Neural crest cell (in vitro differentiated cells): ENCODE data around the gene TNFSF4. TPM values are rescaled to one million over a fixed set of nuclear protein-coding genes. Genes with fewer than 3 reads are reported as not detected.
"Not testable (repeated sequence)": the region's sequence is repeated elsewhere in the genome, so short reads cannot be mapped to it uniquely, and the experiment has no call there.

ENCODE experiments used
- DNase-seq: peaks from one replicate; pipeline ENCODE4 v3.0.0; 2021; ENCODE audit warnings: low read depth, mixed read lengths, low spot score
- H3K27ac Mint-ChIP-seq: one replicate; pipeline ENCODE4 v1.8.0; 2021; ENCODE audit warnings: mild to moderate bottlenecking, mixed read lengths; ENCODE audit not compliant: unreplicated experiment
- H3K27me3 Mint-ChIP-seq: 2 replicates; pipeline ENCODE4 v1.8.0; 2021; ENCODE audit warnings: low read depth, mild to moderate bottlenecking, mixed read lengths
- H3K36me3 Mint-ChIP-seq: 2 replicates; pipeline ENCODE4 v1.8.0; 2021; ENCODE audit warnings: low read depth, mild to moderate bottlenecking, mixed read lengths
- H3K4me1 Mint-ChIP-seq: 2 replicates; pipeline ENCODE4 v1.8.0; 2021; ENCODE audit warnings: mixed read lengths
- H3K4me3 Mint-ChIP-seq: one replicate; pipeline ENCODE4 v1.8.0; 2021; ENCODE audit warnings: mild to moderate bottlenecking, mixed read lengths
- H3K9me3 Mint-ChIP-seq: 2 replicates; pipeline ENCODE4 v1.8.0; 2021; ENCODE audit warnings: mixed read lengths
- total RNA-seq: library from RNA; stranded (reverse); gene quantifications from 2 replicates; pipeline ENCODE4 v1.2.1, GENCODE V29; 2021
- TF ChIP-seq, protein P1 (sequence below): fragments of 200-600 bp; sonication (generic); conservative IDR thresholded peaks from 2 replicates; pipeline ENCODE4 v1.5.0; 2021; ENCODE audit warnings: antibody characterized with exemption, mild to moderate bottlenecking

Gene TNFSF4
- total RNA-seq, 1 donor from 2014 or later = 1.1 TPM

DNA sequence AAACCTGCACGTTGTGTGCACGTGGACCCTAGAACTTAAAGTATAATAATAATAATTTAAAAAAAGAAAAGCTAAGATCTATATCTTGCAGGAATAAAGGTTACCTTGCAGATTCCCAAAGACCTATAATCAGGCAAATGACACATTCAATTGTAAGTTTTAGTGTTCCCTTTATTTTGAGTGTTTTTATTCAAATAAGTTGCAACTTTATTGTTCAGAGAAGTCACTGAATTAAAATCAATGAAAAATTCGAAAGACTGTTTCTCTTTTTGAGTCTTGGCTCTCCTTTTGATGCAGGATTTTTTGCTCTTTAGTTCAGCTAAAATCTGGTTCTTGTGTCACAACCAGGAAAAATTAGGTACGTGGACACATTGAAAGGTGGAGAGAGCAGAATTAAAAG, 27.8 kb upstream of the TNFSF4 start:
- TF ChIP-seq, protein P1, sequence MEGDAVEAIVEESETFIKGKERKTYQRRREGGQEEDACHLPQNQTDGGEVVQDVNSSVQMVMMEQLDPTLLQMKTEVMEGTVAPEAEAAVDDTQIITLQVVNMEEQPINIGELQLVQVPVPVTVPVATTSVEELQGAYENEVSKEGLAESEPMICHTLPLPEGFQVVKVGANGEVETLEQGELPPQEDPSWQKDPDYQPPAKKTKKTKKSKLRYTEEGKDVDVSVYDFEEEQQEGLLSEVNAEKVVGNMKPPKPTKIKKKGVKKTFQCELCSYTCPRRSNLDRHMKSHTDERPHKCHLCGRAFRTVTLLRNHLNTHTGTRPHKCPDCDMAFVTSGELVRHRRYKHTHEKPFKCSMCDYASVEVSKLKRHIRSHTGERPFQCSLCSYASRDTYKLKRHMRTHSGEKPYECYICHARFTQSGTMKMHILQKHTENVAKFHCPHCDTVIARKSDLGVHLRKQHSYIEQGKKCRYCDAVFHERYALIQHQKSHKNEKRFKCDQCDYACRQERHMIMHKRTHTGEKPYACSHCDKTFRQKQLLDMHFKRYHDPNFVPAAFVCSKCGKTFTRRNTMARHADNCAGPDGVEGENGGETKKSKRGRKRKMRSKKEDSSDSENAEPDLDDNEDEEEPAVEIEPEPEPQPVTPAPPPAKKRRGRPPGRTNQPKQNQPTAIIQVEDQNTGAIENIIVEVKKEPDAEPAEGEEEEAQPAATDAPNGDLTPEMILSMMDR = no peak
- no peak overlapping the region for H3K4me3 Mint-ChIP-seq
- peaks cover 3% of the 10 kb centered on the region for H3K36me3 Mint-ChIP-seq
- no peaks in the 10 kb centered on the region for H3K4me1 Mint-ChIP-seq
- H3K9me3 Mint-ChIP-seq = peaks cover 10% of the 10 kb centered on the region
- no peak for DNase-seq
- no peak overlapping the region for H3K27ac Mint-ChIP-seq
- H3K27me3 Mint-ChIP-seq = no peaks in the 10 kb centered on the region

- peaks cover 11% of the 10 kb centered on the region for H3K9me3 Mint-ChIP-seq
- H3K36me3 Mint-ChIP-seq, H3K27ac Mint-ChIP-seq, H3K4me3 Mint-ChIP-seq, DNase-seq, H3K27me3 Mint-ChIP-seq, H3K4me1 Mint-ChIP-seq: not testable (repeated sequence)
Observed at GRCh38 chr1:173234434-173234833, 27.3 kb upstream of the TNFSF4 start.

DNA sequence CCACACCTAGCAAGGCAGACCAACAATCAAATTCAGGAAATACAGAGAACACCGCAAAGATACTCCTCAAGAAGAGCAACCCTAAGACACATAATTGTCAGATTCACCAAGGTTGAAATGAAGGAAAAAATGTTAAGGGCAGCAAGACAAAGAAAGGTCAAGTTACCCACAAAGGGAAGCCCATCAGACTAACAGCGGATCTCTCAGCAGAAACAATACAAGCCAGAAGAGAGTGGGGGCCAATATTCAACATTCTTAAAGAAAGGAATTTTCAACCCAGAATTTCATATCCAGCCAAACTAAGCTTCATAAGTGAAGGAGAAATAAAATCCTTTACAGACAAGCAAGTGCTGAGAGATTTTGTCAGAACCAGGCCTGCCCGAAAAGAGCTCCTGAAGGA, 21.9 kb upstream of the TNFSF4 start:
- H3K9me3 Mint-ChIP-seq = peaks cover 14% of the 10 kb centered on the region
- H3K4me3 Mint-ChIP-seq, H3K27ac Mint-ChIP-seq, H3K27me3 Mint-ChIP-seq, DNase-seq, H3K36me3 Mint-ChIP-seq, H3K4me1 Mint-ChIP-seq: not testable (repeated sequence)

- no peak overlapping the region for H3K4me3 Mint-ChIP-seq
- H3K36me3 Mint-ChIP-seq = peaks cover 6% of the 10 kb centered on the region
- TF ChIP-seq, protein P1 = no peak
- H3K4me1 Mint-ChIP-seq = no peaks in the 10 kb centered on the region
- H3K27me3 Mint-ChIP-seq = no peaks in the 10 kb centered on the region
- no peak for DNase-seq
- no peak overlapping the region for H3K27ac Mint-ChIP-seq
- peaks cover 12% of the 10 kb centered on the region for H3K9me3 Mint-ChIP-seq
Observed at GRCh38 chr1:173224949-173225348, 17.8 kb upstream of the TNFSF4 start.

DNA sequence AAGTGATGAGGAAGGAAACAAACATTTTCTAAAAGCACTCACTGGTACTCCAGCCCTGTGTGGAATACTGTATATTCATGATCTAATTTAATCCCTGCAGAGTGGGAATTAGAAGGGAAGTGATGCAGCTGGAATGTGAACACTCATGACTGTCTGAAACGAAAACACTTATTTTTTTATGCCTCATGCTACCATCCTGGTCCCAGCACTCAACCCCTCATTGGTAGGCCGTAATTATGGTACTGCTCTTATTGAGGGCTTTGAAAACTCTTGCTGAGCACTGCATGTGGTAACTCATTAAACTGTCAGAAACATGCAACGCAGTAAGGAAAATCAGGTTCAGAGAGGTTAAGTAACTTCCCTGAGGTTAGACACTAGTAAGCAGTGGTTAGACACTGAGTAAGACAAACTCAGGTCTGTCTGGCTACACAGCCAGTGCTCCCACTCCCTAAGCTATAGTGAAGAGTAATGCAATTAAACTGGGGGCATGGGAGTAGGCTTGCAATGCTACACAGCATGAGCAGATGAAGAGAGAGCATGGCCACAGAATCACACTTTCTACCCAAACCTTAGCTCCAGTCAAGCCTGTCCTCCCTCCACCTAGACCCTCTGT, 17.3 kb upstream of the TNFSF4 start:
- TF ChIP-seq, protein P1 = no peak
- no peak for DNase-seq
- H3K4me1 Mint-ChIP-seq = no peaks in the 10 kb centered on the region
- no peak overlapping the region for H3K27ac Mint-ChIP-seq
- H3K36me3 Mint-ChIP-seq = peaks cover 5% of the 10 kb centered on the region
- H3K27me3 Mint-ChIP-seq = no peaks in the 10 kb centered on the region
- peaks cover 9% of the 10 kb centered on the region for H3K9me3 Mint-ChIP-seq
- H3K4me3 Mint-ChIP-seq = no peak overlapping the region

GRCh38 chr1:173223031-173223380, 15.9 kb upstream of the TNFSF4 start:
- Mint-ChIP-seq H3K9me3 (no peaks in the 10 kb centered on the region), H3K4me1 (no peaks in the 10 kb centered on the region), H3K36me3 (no peaks in the 10 kb centered on the region), H3K27ac (no peak overlapping the region), H3K4me3 (no peak overlapping the region), H3K27me3 (no peaks in the 10 kb centered on the region)
- TF ChIP-seq, protein P1 = no peak
- DNase-seq = no peak
